HepG2 (cell line): ENCODE results near the gene TGM2. TPM values are rescaled to one million over a fixed set of nuclear protein-coding genes. Genes with fewer than 3 reads are reported as not detected.

Source experiments
- CEBPB ChIP-seq: IDR thresholded peaks from 2 replicates; pipeline ENCODE4 v1.6.1; 2011; ENCODE audit warnings: low read depth, low read length, improper control_type of control experiment, borderline replicate concordance
- ETV6 ChIP-seq: sonication (generic); formaldehyde crosslinking; conservative IDR thresholded peaks from 2 replicates; pipeline ENCODE4 v1.4.0; 2020; ENCODE audit warnings: missing genetic modification reagents
- EZH2 ChIP-seq: conservative IDR thresholded peaks from 2 replicates; pipeline ENCODE4 v1.6.1; 2012; ENCODE audit warnings: mild to moderate bottlenecking, low read depth, low read length, moderate library complexity
- FIP1L1 ChIP-seq: fragments of 200-400 bp; formaldehyde crosslinking; IDR thresholded peaks from 2 replicates; pipeline ENCODE4 v1.6.1; 2018; ENCODE audit warnings: low read depth, mild to moderate bottlenecking, low read length, moderate library complexity, borderline replicate concordance; ENCODE audit not compliant: insufficient read depth
- FOSL1 ChIP-seq: sonication (generic); formaldehyde crosslinking; IDR thresholded peaks from 2 replicates; pipeline ENCODE4 v1.9.0; 2021; ENCODE audit warnings: missing genetic modification reagents, borderline replicate concordance
- HMGXB3 ChIP-seq: sonication (generic); formaldehyde crosslinking; IDR thresholded peaks from 2 replicates; pipeline ENCODE4 v1.4.0; 2020; ENCODE audit warnings: missing genetic modification reagents, borderline replicate concordance
- MIER3 ChIP-seq: IDR thresholded peaks from 2 replicates; pipeline ENCODE4 v1.6.1; 2016; ENCODE audit warnings: missing compliant biosample characterization, borderline replicate concordance
- SIN3A ChIP-seq: IDR thresholded peaks from 2 replicates; pipeline ENCODE4 v1.6.1; 2011; ENCODE audit warnings: low read depth, mild to moderate bottlenecking, control low read depth, low read length, borderline replicate concordance
- SIN3B ChIP-seq: fragments of 150-350 bp; IDR thresholded peaks from 2 replicates; pipeline ENCODE4 v1.6.1; 2014; ENCODE audit warnings: low read length
- ZBTB4 ChIP-seq: sonication (generic); formaldehyde crosslinking; IDR thresholded peaks from 2 replicates; pipeline ENCODE4 v1.4.0; 2020; ENCODE audit warnings: missing genetic modification reagents, mild to moderate bottlenecking, borderline replicate concordance
- ZNF180 ChIP-seq: sonication (generic); formaldehyde crosslinking; IDR thresholded peaks from 2 replicates; pipeline ENCODE4 v1.4.0; 2020; ENCODE audit warnings: low read depth, missing genetic modification reagents, borderline replicate concordance
- ZNF329 ChIP-seq: sonication (generic); formaldehyde crosslinking; IDR thresholded peaks from 2 replicates; pipeline ENCODE4 v1.9.0; 2021; ENCODE audit warnings: low read depth, mild to moderate bottlenecking, missing genetic modification reagents
- ZNF333 ChIP-seq: sonication (generic); formaldehyde crosslinking; IDR thresholded peaks from 2 replicates; pipeline ENCODE4 v1.4.0; 2020; ENCODE audit warnings: mild to moderate bottlenecking, missing genetic modification reagents, borderline replicate concordance
- ZNF451 ChIP-seq: sonication (generic); formaldehyde crosslinking; IDR thresholded peaks from 2 replicates; pipeline ENCODE4 v1.5.0; 2020; ENCODE audit warnings: mild to moderate bottlenecking, missing genetic modification reagents
- ZNF512B ChIP-seq: sonication (generic); formaldehyde crosslinking; IDR thresholded peaks from 2 replicates; pipeline ENCODE4 v1.5.1; 2020; ENCODE audit warnings: missing genetic modification reagents, mild to moderate bottlenecking, borderline replicate concordance
- ZNF558 ChIP-seq: sonication (generic); formaldehyde crosslinking; IDR thresholded peaks from 2 replicates; pipeline ENCODE4 v1.9.0; 2022; ENCODE audit warnings: mild to moderate bottlenecking, missing genetic modification reagents, borderline replicate concordance
- ZNF605 ChIP-seq: sonication (generic); formaldehyde crosslinking; IDR thresholded peaks from 2 replicates; pipeline ENCODE4 v1.8.0; 2022; ENCODE audit warnings: mild to moderate bottlenecking, missing genetic modification reagents
- ZNF777 ChIP-seq: sonication (generic); formaldehyde crosslinking; IDR thresholded peaks from 2 replicates; pipeline ENCODE4 v1.4.0; 2020; ENCODE audit warnings: missing genetic modification reagents
- polyA plus RNA-seq, 8 experiments: library from polyadenylated mRNA; depleted of rRNA in 3 of 8; stranded (reverse) in 7 of 8; unstranded in 1 of 8; fragments of >200 nt; fragmentation: Illumina TruSeq in 4 of 8; extraction: Trizol in 4 of 8; gene quantifications; 2 replicates each; pipeline versions ENCODE4 v1.2.1 to v1.2.3, GENCODE V29; 2011 to 2016; ENCODE audit warnings: low read depth in 4 of 8, missing spikeins in 1 of 8, mixed read lengths in 1 of 8; ENCODE audit not compliant: insufficient read depth in 1 of 8
- total RNA-seq, 5 experiments: library from RNA; depleted of rRNA; stranded (reverse); fragments of >200 nt; fragmentation: Illumina TruSeq; extraction: Trizol; gene quantifications; 2 replicates each; pipeline ENCODE4 v1.2.3, GENCODE V29; 2016; ENCODE audit warnings: low read depth in 1 of 5

Gene TGM2
- total and polyA plus RNA-seq, 2 of the 13 experiments (the other 11 are each of a cell fraction or from before 2014, with no cell fraction given): 4.2 to 46.4 TPM

GRCh38 chr20:38143646-38144554, 21.2 kb downstream of the TGM2 start (continued):
- TF ChIP-seq HMGXB3 (CRISPR knock-in tag) (no peak; the same call in none of the 2 replicates), ZNF512B (CRISPR knock-in tag) (no peak), ZNF329 (CRISPR knock-in tag) (no peak), SIN3A (no peak), MIER3 (CRISPR knock-in tag) (no peak), ZNF558 (CRISPR knock-in tag) (no peak; the same call in 1 of the 2 replicates), ZNF180 (no peak), ZNF333 (CRISPR knock-in tag) (no peak), FOSL1 (no peak), FIP1L1 (no peak), SIN3B (no peak), ZBTB4 (CRISPR knock-in tag) (0 out of 2 replicates have a peak, but pooled peaks have one; percentile 20), ETV6 (CRISPR knock-in tag) (no peak), ZNF605 (CRISPR knock-in tag) (peak; percentile 75), EZH2 (no peak), ZNF777 (CRISPR knock-in tag) (no peak), ZNF451 (no peak), CEBPB (no peak)
